GM19463 (cell line): ENCODE measurements around the gene GLB1L.

ENCODE experiments used
- ATAC-seq: cut with Tn5 transposase; IDR thresholded peaks from one replicate; pipeline ENCODE4 v1.9.1; 2021; ENCODE audit warnings: mild to moderate bottlenecking, moderate library complexity; ENCODE audit not compliant: unreplicated experiment

The GLB1L gene

GRCh38 chr2:219253753-219254589 lies 8.7 kb upstream of the GLB1L start, which contains the start of gene TUBA4A:
TUBA4A (minus strand) TSS chr2:219253918; CDS start chr2:219253858, 60 bp downstream.
- ATAC-seq, result peak; percentile 45

- ATAC-seq, result peak; percentile 2
These were observed 7.9 kb upstream of the GLB1L start, which contains the start of gene TUBA4B for GRCh38 chr2:219252900-219253752. TUBA4B (plus strand) TSS chr2:219253243; CDS start chr2:219253408, 165 bp downstream.

GRCh38 chr2:219252570-219252899 lies 7.3 kb upstream of the GLB1L start:
- ATAC-seq, result no peak

- no peak for ATAC-seq
These were observed 6.8 kb upstream of the GLB1L start for GRCh38 chr2:219252084-219252483.

- ATAC-seq, result no peak
These were observed 6.4 kb upstream of the GLB1L start for GRCh38 chr2:219251656-219252055.

GRCh38 chr2:219250049-219250781 lies 5.0 kb upstream of the GLB1L start:
- ATAC-seq, result no peak

GRCh38 chr2:219249203-219249980 lies 4.1 kb upstream of the GLB1L start:
- ATAC-seq, result peak; percentile 54

- ATAC-seq, result no peak
These were observed 3.6 kb upstream of the GLB1L start for GRCh38 chr2:219248845-219249202.

- ATAC-seq, result no peak
These were observed 2.7 kb upstream of the GLB1L start for GRCh38 chr2:219247678-219248642.

- no peak for ATAC-seq
These were observed 1.3 kb upstream of the GLB1L start for GRCh38 chr2:219246559-219246958.

GRCh38 chr2:219245899-219246230 lies 621 bp upstream of the GLB1L start:
- ATAC-seq, result no peak

- ATAC-seq, result no peak
These were observed 476 bp downstream of the GLB1L start for GRCh38 chr2:219244789-219245147.

GRCh38 chr2:219243291-219243761 lies 1.9 kb downstream of the GLB1L start:
- no peak for ATAC-seq

- ATAC-seq, result no peak
These were observed 10.9 kb downstream of the GLB1L start for GRCh38 chr2:219234331-219234730.

GRCh38 chr2:219230059-219230540 lies 15.1 kb downstream of the GLB1L start:
- ATAC-seq, result no peak

GRCh38 chr2:219229305-219230058 lies 15.8 kb downstream of the GLB1L start, which contains the start of the genes ANKZF1 and ATG9A:
ANKZF1 (plus strand) TSS chr2:219229806; CDS start chr2:219230258, 452 bp downstream.
ATG9A (minus strand) TSS chr2:219229636; CDS start chr2:219228024, 1,612 bp downstream.
- ATAC-seq, result peak; percentile 95

GRCh38 chr2:219228911-219229304 lies 16.3 kb downstream of the GLB1L start:
- ATAC-seq, result peak; percentile 3
